Stimulated activated CD4-positive, alpha-beta T cell treated with anti-CD3 and anti-CD28 coated beads, Interleukin-4, amount 100 ng/mL, for 1 hour (primary cell): Measurements from ENCODE around the gene INPP5J.

Experiments used
- DNase-seq: peaks from one replicate; pipeline ENCODE4 v3.0.0-alpha.2; 2020

Gene INPP5J

GRCh38 chr22:31126128-31126868, 3.5 kb downstream of the INPP5J start:
- no peak for DNase-seq

- DNase-seq = no peak
These were observed 4.1 kb downstream of the INPP5J start for GRCh38 chr22:31126869-31127175.

GRCh38 chr22:31127181-31127772, 4.5 kb downstream of the INPP5J start:
- no peak for DNase-seq

- no peak for DNase-seq
These were observed 5.4 kb downstream of the INPP5J start for GRCh38 chr22:31128156-31128555.

GRCh38 chr22:31130873-31131272, 8.1 kb downstream of the INPP5J start:
- no peak for DNase-seq

- no peak for DNase-seq
These were observed 11.1 kb downstream of the INPP5J start for GRCh38 chr22:31133911-31134310.

- no peak for DNase-seq
These were observed 11.9 kb downstream of the INPP5J start for GRCh38 chr22:31134688-31135087.

- DNase-seq = no peak
These were observed 12.9 kb downstream of the INPP5J start for GRCh38 chr22:31135706-31136105.

- no peak for DNase-seq
These were observed 13.4 kb downstream of the INPP5J start for GRCh38 chr22:31136155-31136554.

GRCh38 chr22:31136711-31137110, 13.9 kb downstream of the INPP5J start:
- no peak for DNase-seq

- DNase-seq = no peak
These were observed 15.0 kb downstream of the INPP5J start for GRCh38 chr22:31137721-31138120.

- DNase-seq = no peak
These were observed 15.4 kb downstream of the INPP5J start for GRCh38 chr22:31138126-31138525.

- no peak for DNase-seq
These were observed 16.3 kb downstream of the INPP5J start for GRCh38 chr22:31139066-31139465.

GRCh38 chr22:31139866-31140716, 17.3 kb downstream of the INPP5J start, which contains the start of gene PLA2G3:
Gene PLA2G3, minus strand, starts transcription at chr22:31140508. Its CDS starts 154 bp downstream, at chr22:31140354.
- no peak for DNase-seq

- no peak for DNase-seq
These were observed 18.0 kb downstream of the INPP5J start for GRCh38 chr22:31140746-31141145.

- no peak for DNase-seq
These were observed 18.8 kb downstream of the INPP5J start for GRCh38 chr22:31141551-31141950.

- DNase-seq = no peak
These were observed 19.5 kb downstream of the INPP5J start for GRCh38 chr22:31142285-31142684.

- no peak for DNase-seq
These were observed 20.3 kb downstream of the INPP5J start for GRCh38 chr22:31143038-31143437.

GRCh38 chr22:31143537-31143936, 20.8 kb downstream of the INPP5J start:
- no peak for DNase-seq

- DNase-seq = no peak
These were observed 21.5 kb downstream of the INPP5J start for GRCh38 chr22:31144223-31144622.

- DNase-seq = no peak
These were observed 25.7 kb downstream of the INPP5J start for GRCh38 chr22:31148488-31148887.

- DNase-seq = peak; percentile 11
These were observed 26.3 kb downstream of the INPP5J start for GRCh38 chr22:31148953-31149627.

- no peak for DNase-seq
These were observed 27.8 kb downstream of the INPP5J start for GRCh38 chr22:31150615-31151014.
